ENCODE measurements around the gene HPX.

DNA sequence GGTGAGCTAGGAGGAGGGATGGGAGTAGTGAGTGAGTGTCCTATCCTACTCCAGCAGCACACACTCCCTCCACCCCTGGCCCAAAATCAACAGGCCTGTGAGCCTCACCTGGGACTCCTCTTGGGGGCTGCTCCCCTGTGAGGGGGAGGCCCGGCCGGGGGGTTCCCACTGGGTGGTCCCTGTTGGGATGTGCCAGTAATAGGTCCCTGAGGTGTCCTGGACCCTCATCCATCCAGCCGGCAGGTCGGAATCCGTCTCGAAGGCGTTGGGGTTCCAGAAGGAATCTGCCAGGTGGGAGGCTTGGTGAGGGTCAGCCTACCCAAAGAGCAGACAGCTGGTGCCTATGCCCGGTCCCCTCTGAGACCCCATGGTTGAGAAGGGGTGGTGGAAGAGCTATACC is 37.2 kb downstream of the HPX start:
- TF ChIP-seq, protein P1, sequence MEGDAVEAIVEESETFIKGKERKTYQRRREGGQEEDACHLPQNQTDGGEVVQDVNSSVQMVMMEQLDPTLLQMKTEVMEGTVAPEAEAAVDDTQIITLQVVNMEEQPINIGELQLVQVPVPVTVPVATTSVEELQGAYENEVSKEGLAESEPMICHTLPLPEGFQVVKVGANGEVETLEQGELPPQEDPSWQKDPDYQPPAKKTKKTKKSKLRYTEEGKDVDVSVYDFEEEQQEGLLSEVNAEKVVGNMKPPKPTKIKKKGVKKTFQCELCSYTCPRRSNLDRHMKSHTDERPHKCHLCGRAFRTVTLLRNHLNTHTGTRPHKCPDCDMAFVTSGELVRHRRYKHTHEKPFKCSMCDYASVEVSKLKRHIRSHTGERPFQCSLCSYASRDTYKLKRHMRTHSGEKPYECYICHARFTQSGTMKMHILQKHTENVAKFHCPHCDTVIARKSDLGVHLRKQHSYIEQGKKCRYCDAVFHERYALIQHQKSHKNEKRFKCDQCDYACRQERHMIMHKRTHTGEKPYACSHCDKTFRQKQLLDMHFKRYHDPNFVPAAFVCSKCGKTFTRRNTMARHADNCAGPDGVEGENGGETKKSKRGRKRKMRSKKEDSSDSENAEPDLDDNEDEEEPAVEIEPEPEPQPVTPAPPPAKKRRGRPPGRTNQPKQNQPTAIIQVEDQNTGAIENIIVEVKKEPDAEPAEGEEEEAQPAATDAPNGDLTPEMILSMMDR (IDR thresholded peaks at IDR 0.05) = no peak
- no peak for TF ChIP-seq POLR2A (IDR thresholded peaks at IDR 0.05)
